Jurkat, Clone E6-1 (cell line): ENCODE data around the gene EBF3.

Experiments used
- DNase-seq: peaks from one replicate; pipeline ENCODE4 v3.0.0-alpha.2; 2011; ENCODE audit warnings: low read depth, low spot score
- H3K4me3 ChIP-seq: 2 replicates; pipeline ENCODE4 v1.5.1; 2011; ENCODE audit warnings: mild to moderate bottlenecking, low read length, control low read depth, moderate library complexity

The EBF3 gene

DNA sequence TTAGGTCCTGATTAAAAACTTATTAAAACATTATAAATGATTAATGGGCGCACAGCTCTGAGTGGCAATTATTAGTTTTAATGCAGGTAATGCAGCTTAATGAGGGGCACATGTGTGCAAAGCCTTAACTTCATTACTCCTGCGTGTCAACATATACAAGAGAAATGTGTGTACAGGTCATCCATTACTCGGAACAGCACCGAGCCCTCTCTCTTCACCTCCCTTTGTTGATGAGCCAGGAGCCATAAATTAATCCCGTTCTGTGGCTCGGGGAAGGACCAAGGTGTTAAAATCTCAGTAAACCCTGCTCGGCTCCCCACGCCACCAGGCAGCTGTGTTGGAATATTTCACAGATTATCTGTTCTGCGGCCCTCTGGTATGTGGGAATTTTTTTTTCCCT is 77.8 kb downstream of the EBF3 start:
- H3K4me3 ChIP-seq: no peak overlapping the region
- DNase-seq: no peak

DNA sequence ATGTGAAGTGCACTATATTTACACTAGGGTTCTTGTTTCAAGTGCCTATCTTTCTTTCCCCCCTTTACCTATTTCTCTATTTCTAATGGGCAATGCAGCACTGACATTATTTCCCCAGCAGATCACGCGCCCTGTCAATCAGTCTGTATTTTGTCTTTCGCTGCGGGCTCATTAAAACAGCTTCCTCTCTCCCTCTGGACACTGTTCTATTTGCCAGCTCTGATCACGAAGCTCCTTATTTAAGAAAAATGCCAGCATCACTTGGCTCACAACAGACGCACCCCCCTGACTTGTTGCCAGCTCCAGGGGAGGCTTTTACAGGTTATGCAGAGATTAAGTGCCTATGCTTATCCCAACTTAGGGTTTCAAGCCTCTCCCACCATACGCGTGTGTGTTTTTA is 78.5 kb downstream of the EBF3 start:
- DNase-seq: no peak
- no peak overlapping the region for H3K4me3 ChIP-seq

DNA sequence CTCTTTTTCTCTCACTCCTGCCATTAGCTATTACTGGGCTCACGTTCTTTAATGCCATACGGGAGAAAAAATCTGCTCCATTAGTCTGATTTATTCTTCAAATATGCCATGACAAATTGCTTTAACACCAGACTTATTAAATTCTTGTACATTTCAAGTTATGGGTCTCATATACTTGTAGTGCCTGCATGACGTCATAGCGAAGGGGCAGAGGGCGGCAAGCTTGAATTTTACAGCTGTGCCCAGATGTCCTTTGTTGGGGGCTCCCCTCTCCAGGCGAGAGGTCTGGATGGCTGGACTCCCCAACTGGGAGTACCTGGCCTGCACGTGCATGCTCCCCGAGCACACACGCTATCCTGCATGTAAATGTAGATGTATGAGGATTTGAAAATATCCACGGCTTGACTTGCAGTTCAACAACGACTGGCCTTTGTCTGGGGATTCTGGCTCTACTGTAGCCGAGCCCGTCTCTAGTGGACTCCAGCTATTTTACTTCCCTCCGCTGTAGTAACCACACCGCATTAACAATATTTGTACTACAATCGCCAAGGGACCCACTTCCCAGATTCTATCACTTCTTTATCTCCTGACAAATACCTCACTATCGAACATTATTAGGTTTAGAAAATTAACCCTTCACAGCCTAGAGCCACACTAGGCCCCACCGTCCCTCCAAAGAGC is 79.5 kb downstream of the EBF3 start:
- DNase-seq: no peak
- H3K4me3 ChIP-seq: no peak overlapping the region

DNA sequence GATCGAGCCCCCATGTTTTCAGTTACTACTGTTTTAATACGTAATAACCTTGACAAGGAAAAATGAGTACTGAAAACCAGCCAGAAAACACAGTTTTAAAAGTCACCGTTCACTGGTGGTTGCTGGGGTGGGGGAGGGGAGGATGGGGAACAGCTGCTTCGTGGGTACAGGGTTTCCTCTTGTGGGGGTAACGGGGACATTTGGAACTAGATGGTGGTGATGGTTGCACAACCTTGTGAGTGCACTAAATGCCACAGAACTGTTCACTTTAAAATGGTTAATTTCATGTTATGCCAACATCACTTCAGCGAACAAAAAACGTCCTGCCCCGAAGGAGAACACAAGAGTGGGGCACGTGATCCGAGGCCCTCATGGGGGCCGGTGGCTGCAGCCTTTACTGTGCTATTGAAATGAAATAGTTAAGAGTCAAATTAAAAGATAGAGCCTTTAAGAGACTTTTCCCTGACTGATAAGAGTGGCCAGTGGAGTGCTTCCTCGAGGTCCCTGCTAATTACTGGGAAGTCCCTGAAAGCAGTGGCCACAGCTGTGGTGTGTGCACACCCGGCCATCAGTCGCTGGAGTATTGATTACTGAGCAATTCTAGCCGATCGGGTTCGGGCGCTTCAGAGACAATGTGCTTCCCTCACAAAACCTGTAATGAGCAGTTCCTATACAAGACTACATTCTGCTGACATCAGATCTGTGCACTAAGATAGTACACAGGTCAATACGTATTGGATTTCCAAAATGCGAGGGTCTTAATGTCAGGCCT is 80.3 kb downstream of the EBF3 start:
- H3K4me3 ChIP-seq: no peak overlapping the region
- peak; percentile 12 for DNase-seq

DNA sequence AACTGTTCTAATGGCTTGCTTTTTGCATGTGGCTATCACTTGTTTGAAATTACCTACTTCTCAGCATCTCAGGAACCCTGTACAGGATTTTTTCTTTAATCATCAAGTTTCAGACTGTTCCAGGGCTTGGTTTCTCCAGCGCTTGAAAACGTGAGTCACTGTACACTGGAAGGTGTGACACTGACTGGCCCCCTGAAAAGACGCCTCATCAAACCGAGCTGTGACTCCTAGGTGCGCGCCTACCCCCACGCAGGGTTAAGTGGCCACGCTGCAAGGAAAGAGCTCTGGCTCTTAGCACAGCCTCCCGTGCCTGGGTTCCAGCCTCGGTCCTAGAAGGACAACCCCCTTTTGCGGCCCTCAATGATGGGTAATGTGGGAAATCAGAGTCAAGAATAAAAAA is 81.0 kb downstream of the EBF3 start:
- no peak overlapping the region for H3K4me3 ChIP-seq
- DNase-seq: no peak

DNA sequence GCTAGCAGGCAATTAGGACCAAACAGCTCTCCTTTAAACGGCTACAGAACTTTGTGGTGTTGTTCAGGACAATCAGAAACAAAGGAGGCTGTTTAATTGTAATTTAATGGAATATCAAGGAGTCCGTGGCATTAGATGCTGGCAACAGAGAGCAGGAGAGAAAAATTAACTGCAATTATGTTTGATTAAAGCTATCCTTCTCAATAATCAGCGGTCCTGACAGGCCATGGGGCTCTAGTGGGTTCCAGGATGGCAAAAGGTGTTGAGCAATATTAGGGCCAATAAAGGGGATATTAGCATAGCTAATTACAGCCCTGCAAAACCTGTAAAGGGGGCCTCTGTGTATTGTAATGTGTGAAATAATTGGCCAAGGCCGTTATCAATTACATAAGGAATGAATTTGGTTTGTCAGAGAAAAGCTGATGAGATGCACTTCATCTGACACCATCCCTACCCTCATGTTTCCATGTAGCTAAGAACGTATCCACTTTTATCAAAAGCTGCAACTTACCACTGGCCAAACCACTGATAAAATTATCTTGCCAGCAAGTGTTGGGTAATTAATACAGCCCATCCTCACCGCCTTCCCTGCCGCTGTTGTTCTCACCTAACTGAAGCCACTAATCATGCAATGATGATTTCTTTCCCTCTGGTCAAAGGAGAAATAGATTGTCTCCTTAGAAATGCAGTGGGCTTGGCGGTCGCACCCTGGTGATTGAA is 81.6 kb downstream of the EBF3 start:
- H3K4me3 ChIP-seq: no peak overlapping the region
- no peak for DNase-seq

DNA sequence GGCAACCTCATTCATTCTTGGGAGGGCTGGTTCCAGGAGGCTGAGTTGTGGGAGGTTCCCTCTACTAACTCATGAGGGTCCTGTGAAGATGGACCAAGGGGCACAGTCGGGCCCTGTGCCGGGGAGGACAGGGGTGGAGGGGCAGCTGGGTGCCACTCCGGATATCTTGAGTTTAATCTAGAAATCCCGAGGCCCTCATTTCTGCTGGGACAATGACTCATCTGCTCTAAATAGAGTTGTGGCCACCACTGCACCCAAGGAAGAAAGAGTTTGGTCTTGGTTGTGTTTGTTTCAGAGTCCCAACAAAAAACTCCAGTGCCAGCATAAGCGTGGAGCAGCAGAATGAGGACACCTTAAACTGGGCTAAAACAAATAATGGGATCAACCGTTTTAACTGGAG is 82.4 kb downstream of the EBF3 start:
- no peak overlapping the region for H3K4me3 ChIP-seq
- no peak for DNase-seq

DNA sequence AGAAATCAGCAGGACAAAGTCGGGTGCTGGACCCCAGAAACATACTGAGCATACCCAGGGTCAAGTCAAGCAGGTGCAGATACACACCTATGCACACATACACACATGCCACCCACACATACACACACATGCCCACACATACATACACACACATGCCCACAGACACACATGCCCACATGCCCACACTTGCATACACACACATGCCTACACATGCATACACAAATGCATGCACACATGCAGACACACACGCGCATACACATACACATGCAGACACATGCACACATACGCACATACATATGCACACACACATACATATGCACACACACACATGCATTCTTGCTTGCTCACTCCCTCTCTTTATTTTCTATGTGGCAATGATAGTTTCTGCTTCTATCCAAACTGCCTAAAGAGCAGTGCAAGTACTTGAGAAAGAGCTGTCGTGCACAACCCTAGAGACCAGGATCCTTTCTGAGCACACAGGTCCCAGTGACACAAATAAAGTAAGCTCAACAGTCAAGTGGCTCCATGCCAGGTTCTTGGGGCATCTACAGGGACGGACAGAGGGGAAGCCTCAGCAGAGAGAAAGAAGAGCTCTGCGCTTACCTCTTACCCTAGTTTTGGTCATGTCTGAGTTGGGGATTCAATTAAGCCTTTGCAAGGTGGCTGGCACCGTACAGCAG is 83.7 kb downstream of the EBF3 start:
- no peak for DNase-seq
- H3K4me3 ChIP-seq: no peak overlapping the region

DNA sequence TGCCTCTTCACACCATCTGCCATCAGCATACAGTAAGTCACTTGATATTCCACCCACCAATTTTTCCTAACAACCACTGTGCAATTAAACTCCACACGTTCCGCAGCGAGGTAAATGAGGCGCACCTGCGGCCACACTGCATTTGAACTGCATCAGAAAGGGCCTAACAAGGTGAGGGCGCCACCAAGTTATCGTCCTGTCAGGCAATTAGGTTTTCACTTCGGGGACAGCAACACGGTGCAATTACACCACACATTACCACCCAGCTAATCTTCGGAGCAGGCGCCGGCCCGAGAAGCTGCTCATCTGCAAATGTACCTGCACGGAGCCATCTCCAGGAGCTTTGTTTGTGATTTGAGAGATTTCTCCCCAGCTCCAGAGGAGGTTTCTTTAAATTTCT is 84.4 kb downstream of the EBF3 start:
- DNase-seq: no peak

DNA sequence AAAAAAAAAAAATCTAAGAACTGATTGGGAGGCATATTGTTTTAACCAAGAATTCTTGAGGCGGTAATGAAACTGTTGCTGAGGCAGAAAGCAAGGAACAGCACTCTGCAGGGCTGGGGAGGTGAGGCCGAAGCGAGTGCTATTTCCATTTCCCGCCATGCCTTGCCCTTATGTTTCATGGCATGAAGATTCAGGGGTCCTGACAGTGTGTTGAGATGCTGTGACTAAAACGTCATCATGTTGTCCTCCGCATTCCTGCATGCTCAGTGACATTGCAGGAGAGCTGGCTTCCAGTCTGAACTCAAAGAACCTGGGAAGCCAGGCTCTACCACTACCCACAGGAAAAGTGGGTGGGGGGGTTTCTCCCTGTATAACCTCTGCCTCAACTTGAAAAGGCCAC is 85.2 kb downstream of the EBF3 start:
- H3K4me3 ChIP-seq: no peak overlapping the region
- DNase-seq: no peak

More for the DNA sequence above, 84.4 kb downstream of the EBF3 start:
- no peak overlapping the region for H3K4me3 ChIP-seq

DNA sequence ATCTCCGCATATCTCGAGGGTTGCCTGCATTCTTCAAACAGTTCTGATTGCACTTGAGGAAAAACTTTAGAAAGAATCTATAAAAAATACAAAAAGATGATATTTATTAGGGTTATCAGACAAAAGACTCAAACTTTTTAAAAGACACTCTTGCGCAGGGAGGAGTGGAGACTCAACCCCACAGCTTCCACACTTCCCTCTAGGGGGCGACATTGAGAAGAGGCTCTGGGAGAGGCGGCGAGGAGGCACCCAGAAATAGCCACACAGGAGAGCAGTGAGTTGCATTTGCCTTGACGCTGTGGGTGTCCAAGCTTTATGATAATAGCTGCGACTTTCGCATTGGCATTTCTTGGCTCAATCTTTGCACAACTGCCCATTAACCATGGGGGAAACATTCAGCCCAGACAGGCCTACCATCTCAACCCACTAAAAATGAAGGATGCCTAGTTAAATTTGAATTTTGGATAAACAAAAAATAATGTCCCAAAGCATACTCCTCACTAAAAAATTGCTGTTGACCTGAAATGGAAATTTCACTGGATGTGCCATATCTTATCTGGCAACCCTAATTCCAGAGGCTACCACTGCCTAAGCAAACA is 86.2 kb downstream of the EBF3 start:
- H3K4me3 ChIP-seq: no peak overlapping the region
- DNase-seq: peak; percentile 22

DNA sequence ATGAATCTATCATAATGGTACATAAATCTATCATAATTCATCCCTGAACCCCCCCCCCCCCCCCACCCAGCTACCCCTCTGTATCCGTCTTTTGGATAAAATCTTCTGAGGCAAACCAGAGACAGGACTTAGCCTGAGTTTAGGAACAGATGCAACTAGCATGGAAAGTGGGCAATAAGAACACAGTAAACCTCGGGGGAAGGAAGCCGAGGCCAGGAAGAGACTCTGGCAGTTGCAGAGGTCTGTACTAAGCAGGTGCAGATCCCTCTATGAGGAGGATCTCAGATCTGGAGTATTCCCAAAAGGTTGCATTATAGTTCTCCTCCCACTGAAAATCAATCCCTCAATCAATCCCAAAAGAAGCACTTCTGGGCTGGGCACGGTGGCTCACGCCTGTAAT is 87.2 kb downstream of the EBF3 start:
- DNase-seq: no peak

DNA sequence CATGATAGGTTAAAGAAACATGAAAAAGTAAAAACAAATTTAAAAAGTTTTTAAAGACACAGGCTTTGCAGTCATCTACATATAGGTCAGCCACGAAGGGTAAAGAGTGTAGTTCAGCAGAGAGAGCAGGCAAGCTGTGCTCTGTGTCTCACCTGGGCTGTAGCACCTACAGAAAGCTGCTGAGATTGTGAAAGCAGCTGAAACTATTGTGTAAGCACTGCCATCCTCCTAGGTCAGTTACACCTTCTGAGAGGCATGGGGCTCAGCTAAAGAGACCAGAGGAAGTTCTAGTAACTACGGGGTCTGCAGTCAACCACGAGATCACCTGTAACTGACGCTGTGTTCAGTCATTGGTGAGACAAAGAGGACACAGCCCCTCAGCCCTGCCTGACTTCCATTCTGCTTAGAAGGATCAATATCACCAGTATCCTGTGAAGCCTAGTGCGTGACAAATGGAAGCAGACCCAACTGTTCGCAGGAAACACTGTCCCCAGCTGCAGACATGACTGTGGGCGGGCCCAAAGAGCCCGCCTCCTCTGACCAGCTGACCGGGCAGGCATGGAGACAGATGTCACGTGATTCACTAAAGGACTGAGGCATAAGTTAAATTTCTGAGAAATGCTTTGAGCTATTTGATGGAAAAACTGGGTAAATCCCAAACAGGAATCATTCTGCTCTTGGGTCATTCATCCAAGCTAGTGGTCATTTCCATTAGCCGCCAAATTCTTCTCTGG is 87.9 kb downstream of the EBF3 start:
- no peak for DNase-seq
- no peak overlapping the region for H3K4me3 ChIP-seq

More for the DNA sequence above, 87.2 kb downstream of the EBF3 start:
- H3K4me3 ChIP-seq: no peak overlapping the region

DNA sequence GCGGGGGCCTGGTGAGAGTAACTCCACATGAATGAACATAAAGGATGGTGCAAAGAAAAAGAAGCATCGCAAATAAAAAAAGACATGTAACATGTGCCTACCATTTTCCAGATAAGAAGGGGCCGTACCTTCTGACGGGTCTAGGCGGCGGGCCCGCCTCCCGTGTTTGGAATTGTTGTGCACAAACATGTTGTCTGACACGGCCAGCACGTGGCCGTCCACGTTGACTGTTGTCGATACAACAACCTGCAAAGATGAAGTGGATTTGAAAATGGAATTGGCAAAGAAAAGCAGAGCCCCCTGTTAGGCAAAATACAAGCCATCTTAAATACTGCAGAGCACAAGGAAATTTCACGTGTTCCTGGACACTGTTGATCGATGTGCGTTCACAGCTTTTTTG is 90.7 kb downstream of the EBF3 start:
- DNase-seq: no peak
- H3K4me3 ChIP-seq: no peak overlapping the region

DNA sequence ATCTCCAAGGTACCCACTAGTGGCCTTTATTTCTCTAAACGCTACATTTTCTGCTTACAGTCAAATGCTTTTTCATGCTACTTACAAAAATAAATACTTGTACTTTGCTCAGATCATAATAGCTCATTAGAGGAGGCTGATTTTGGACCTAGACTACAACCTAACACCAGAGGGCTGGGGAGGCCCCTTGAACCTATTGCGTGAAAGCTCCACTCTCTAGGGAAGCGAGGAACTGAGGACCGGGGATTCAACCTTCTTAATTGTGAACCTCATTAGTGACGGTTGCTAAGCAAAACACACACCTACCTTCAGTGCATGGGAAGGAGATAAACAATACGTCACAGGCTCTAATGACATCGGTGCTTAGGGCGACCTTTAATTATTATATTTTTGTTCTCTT is 92.1 kb downstream of the EBF3 start:
- DNase-seq: no peak
- H3K4me3 ChIP-seq: no peak overlapping the region

DNA sequence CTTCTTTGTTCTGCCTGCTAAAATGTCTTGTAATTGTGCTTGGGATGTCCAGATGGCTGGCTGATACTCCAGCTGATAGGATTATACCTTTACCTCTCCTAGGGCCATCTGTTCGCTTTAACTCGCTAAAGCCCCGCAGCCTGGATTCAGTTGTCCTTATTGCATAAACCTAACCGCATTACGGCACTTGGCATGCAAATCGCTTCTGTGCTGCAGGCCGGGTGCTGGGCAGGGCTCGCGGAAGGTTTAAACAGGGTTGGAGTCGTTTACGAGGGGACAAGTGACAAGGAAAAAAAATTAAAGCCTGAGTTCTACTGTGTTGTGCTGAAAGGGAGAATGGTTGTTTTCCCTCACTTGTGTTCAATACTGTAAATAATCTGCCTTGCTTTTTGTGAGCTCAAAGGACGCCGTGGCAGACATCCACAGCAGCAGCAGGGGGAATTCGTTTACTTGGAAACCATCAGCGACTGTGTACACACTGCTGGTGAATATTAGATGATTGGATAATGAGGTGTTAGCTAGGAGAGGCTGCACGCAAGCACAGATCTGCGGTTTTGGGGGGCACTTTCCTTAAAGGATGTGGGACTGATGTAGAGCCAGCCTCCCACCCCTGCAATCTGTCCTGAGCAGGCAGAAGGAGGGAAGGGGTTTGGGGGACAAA is 93.0 kb downstream of the EBF3 start:
- H3K4me3 ChIP-seq: no peak overlapping the region
- DNase-seq: no peak

DNA sequence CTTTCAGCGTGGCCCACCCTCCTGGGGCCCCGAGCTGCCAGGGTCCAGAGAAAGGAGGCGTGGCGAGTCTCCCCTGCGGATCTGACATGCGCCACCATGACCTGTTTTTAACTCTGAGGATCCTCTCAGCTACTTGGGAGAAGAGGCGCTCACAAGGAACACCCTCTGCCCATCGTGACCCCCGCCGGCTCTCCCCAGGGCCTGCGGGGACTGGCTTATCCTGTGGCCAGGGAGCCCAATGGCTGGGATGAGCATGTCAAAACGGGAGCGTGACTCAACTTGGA is 93.7 kb downstream of the EBF3 start:
- DNase-seq: no peak
- H3K4me3 ChIP-seq: no peak overlapping the region

DNA sequence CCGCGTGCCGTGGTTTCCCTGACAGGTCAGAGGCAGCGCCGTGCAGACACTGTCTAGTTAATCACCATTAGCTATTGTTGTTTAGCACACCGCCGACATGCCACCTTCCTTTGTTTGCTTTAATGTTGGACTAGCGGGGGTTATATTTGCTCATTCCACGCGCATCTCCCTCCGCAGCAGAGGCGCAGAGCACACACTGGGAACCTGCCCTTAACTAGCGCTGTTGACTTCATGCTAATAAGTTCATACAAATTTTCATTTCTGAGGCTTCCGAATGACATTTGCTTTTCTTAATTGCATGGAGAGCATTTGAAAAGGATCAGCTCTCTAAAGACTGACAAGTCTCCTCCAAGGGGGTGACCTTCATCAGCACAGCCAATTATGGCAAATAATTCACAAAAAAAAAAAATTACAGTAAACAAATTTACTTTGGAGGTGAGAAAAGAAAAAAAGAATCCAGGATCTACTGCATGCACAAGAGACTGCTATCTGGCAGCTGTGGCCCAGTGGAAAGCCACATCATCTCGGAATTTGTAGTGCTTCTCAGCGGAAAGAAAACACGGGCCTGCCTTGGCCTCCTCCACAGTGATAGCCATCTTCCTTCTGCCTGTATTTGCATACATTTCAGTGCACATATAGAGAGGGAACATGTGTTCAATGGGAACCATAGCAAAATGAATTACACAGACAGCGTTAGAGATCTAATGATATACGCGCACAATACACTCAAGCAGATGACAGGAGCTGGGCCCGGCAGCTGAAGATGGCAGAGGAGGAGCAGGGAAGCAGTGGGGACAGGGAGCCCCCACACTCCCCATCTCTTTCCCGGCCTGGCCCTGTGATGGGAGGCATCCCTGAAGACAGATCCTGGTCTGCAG is 94.2 kb downstream of the EBF3 start:
- no peak overlapping the region for H3K4me3 ChIP-seq
- DNase-seq: no peak
